Type B pancreatic cell (in vitro differentiated cells): ENCODE measurements around the gene ZNF708. TPM values are rescaled to one million over a fixed set of nuclear protein-coding genes. Genes with fewer than 3 reads are reported as not detected.
A peak's percentile ranks its signal among the peaks of the same experiment; 100 is the strongest.
"Not testable (repeated sequence)": the region's sequence is repeated elsewhere in the genome, so short reads cannot be mapped to it uniquely, and the experiment has no call there.

Experiments
- DNase-seq: peaks from one replicate; pipeline ENCODE4 v3.0.0; 2021; ENCODE audit warnings: mixed read lengths; ENCODE audit not compliant: unreplicated experiment; ENCODE audit errors: extremely low spot score
- H3K27ac Mint-ChIP-seq: 2 replicates; pipeline ENCODE4 v1.8.0; 2021; ENCODE audit warnings: mild to moderate bottlenecking, mixed read lengths
- H3K27me3 Mint-ChIP-seq: 2 replicates; pipeline ENCODE4 v1.8.0; 2021; ENCODE audit warnings: mixed read lengths
- H3K36me3 Mint-ChIP-seq: 2 replicates; pipeline ENCODE4 v1.8.0; 2021; ENCODE audit warnings: mixed read lengths
- H3K4me1 Mint-ChIP-seq: one replicate; pipeline ENCODE4 v1.8.0; 2021; ENCODE audit warnings: mixed read lengths; ENCODE audit not compliant: unreplicated experiment
- H3K4me3 Mint-ChIP-seq: 2 replicates; pipeline ENCODE4 v1.8.0; 2021; ENCODE audit warnings: mild to moderate bottlenecking, mixed read lengths
- H3K9me3 Mint-ChIP-seq: 2 replicates; pipeline ENCODE4 v1.8.0; 2021; ENCODE audit warnings: mixed read lengths
- CTCF ChIP-seq: fragments of 200-600 bp; sonication (generic); conservative IDR thresholded peaks from 2 replicates; pipeline ENCODE4 v1.5.0; 2021; ENCODE audit warnings: antibody characterized with exemption, mild to moderate bottlenecking
- total RNA-seq: library from RNA; stranded (reverse); gene quantifications from 2 replicates; pipeline ENCODE4 v1.2.1, GENCODE V29; 2021; ENCODE audit warnings: low replicate concordance

The ZNF708 gene
- total RNA-seq, 1 donor from 2014 or later, result 17.0 TPM

GRCh38 chr19:21264891-21265290 is 64.3 kb downstream of the ZNF708 start:
- H3K36me3 Mint-ChIP-seq, result no peaks in the 10 kb centered on the region
- H3K9me3 Mint-ChIP-seq, result peaks cover 4% of the 10 kb centered on the region
- TF ChIP-seq CTCF, result no peak
- no peak overlapping the region for H3K27ac Mint-ChIP-seq
- DNase-seq, result no peak
- H3K4me3 Mint-ChIP-seq, result no peak overlapping the region
- H3K4me1 Mint-ChIP-seq, result no peaks in the 10 kb centered on the region
- H3K27me3 Mint-ChIP-seq, result no peaks in the 10 kb centered on the region

- Mint-ChIP-seq H3K4me1 (no peaks in the 10 kb centered on the region), H3K4me3 (no peak overlapping the region), H3K27ac (no peak overlapping the region), H3K27me3 (no peaks in the 10 kb centered on the region), H3K36me3 (no peaks in the 10 kb centered on the region), H3K9me3 (peaks cover 4% of the 10 kb centered on the region)
- DNase-seq, result no peak
- TF ChIP-seq CTCF, result no peak
Measured at GRCh38 chr19:21264416-21264815, 64.8 kb downstream of the ZNF708 start.

- H3K4me1 Mint-ChIP-seq, H3K27ac Mint-ChIP-seq, DNase-seq, H3K4me3 Mint-ChIP-seq, H3K9me3 Mint-ChIP-seq, H3K27me3 Mint-ChIP-seq, H3K36me3 Mint-ChIP-seq: not testable (repeated sequence)
Measured at GRCh38 chr19:21260848-21261381, 68.3 kb downstream of the ZNF708 start.

GRCh38 chr19:21260164-21260847 is 68.9 kb downstream of the ZNF708 start:
- no peaks in the 10 kb centered on the region for H3K36me3 Mint-ChIP-seq
- no peaks in the 10 kb centered on the region for H3K4me1 Mint-ChIP-seq
- DNase-seq, result no peak
- H3K4me3 Mint-ChIP-seq, result no peak overlapping the region
- H3K9me3 Mint-ChIP-seq, result peaks cover 4% of the 10 kb centered on the region
- no peak overlapping the region for H3K27ac Mint-ChIP-seq
- TF ChIP-seq CTCF, result no peak
- H3K27me3 Mint-ChIP-seq, result no peaks in the 10 kb centered on the region

GRCh38 chr19:21259421-21260124 is 69.6 kb downstream of the ZNF708 start:
- not testable (repeated sequence) for H3K4me3 Mint-ChIP-seq, H3K36me3 Mint-ChIP-seq, H3K27ac Mint-ChIP-seq, H3K9me3 Mint-ChIP-seq, DNase-seq, H3K27me3 Mint-ChIP-seq, H3K4me1 Mint-ChIP-seq

- H3K4me1 Mint-ChIP-seq, result no peaks in the 10 kb centered on the region
- TF ChIP-seq CTCF, result peak; percentile 25
- no peak for DNase-seq
- no peak overlapping the region for H3K27ac Mint-ChIP-seq
- H3K27me3 Mint-ChIP-seq, result no peaks in the 10 kb centered on the region
- H3K4me3 Mint-ChIP-seq, result no peak overlapping the region
- no peaks in the 10 kb centered on the region for H3K36me3 Mint-ChIP-seq
- H3K9me3 Mint-ChIP-seq, result peaks cover 7% of the 10 kb centered on the region
Measured at GRCh38 chr19:21256722-21257121, 72.5 kb downstream of the ZNF708 start.

Other genes starting within 250 kb of the ZNF708 start
- gene ZNF714, start 247.2 kb downstream of the ZNF708 start, total RNA-seq, result 20.7 and 40.6 TPM in 2 replicates
- gene ZNF431, start 187.4 kb downstream of the ZNF708 start, total RNA-seq, result 38.0 and 40.6 TPM in 2 replicates
- gene ZNF738, start 29.6 kb upstream of the ZNF708 start, total RNA-seq, result 16.3 and 47.7 TPM in 2 replicates
- gene ZNF493, start 67.7 kb upstream of the ZNF708 start, total RNA-seq, result 27.9 and 33.0 TPM in 2 replicates
- gene ZNF429, start 176.2 kb upstream of the ZNF708 start, total RNA-seq, result 18.2 and 20.6 TPM in 2 replicates